IMR-90 (cell line): Measurements from ENCODE around the gene PIK3CB. TPM values are rescaled to one million over a fixed set of nuclear protein-coding genes. Genes with fewer than 3 reads are reported as not detected.

Experiments
- ATAC-seq: fragments of 200-7000 bp; cut with Tn5 transposase; 2 replicates; pipeline ENCODE4 v1.9.1; 2020; ENCODE audit warnings: low read depth, mild to moderate bottlenecking, moderate library complexity
- BruUV-seq: library from RNA; stranded (reverse); fragments of 400-500 nt; replicated peaks from 2 replicates; lab custom pipeline; 2021; lab: Mats Ljungman, UMichigan
- CTCF ChIA-PET: fragments of 300-600 bp; formaldehyde crosslinking; extraction: SDS; loops from one replicate; lab custom pipeline; 2021; ENCODE audit warnings: antibody characterized with exemption; lab: Yijun Ruan, JAX
- POLR2A ChIA-PET: fragments of 300-600 bp; sonication (Branson Sonifier 250); formaldehyde crosslinking; loops from one replicate; lab custom pipeline; 2022; ENCODE audit warnings: antibody characterized with exemption; ENCODE audit not compliant: unreplicated experiment; lab: Charles Lee
- DNase-seq: peaks from one replicate; pipeline ENCODE4 v3.0.0; 2013
- H2AFZ ChIP-seq: replicated peaks from 2 replicates; pipeline ENCODE3; 2013; ENCODE audit warnings: low read length, mild to moderate bottlenecking; ENCODE audit not compliant: poor library complexity
- H2AK5ac ChIP-seq: 2 replicates; pipeline ENCODE4 v1.6.1; 2013; ENCODE audit warnings: low read depth, low read length, inconsistent platforms
- H2AK9ac ChIP-seq: replicated peaks from 2 replicates; pipeline ENCODE3; 2013; ENCODE audit warnings: mild to moderate bottlenecking, low read depth, low read length, moderate library complexity; ENCODE audit not compliant: poor library complexity
- H2BK120ac ChIP-seq: 2 replicates; pipeline ENCODE4 v1.6.1; 2013; ENCODE audit warnings: low read depth, low read length, inconsistent platforms
- H2BK15ac ChIP-seq: 3 replicates; pipeline ENCODE4 v1.6.1; 2013; ENCODE audit warnings: low read depth, low read length, inconsistent platforms
- H2BK20ac ChIP-seq: 2 replicates; pipeline ENCODE4 v1.6.1; 2013; ENCODE audit warnings: low read depth, mild to moderate bottlenecking, inconsistent platforms, low read length, moderate library complexity
- H2BK5ac ChIP-seq: 2 replicates; pipeline ENCODE4 v1.6.1; 2013; ENCODE audit warnings: mild to moderate bottlenecking, low read depth, low read length, inconsistent platforms; ENCODE audit not compliant: poor library complexity, severe bottlenecking
- H3K14ac ChIP-seq: replicated peaks from 2 replicates; pipeline ENCODE4 v1.6.1; 2013; ENCODE audit warnings: low read depth, low read length, inconsistent platforms
- H3K18ac ChIP-seq: 2 replicates; pipeline ENCODE4 v1.6.1; 2013; ENCODE audit warnings: low read depth, low read length, control low read depth
- H3K23ac ChIP-seq: 2 replicates; pipeline ENCODE4 v1.6.1; 2013; ENCODE audit warnings: low read depth, low read length, inconsistent platforms
- H3K27ac ChIP-seq: 2 replicates; pipeline ENCODE4 v1.5.1; 2013; ENCODE audit warnings: mild to moderate bottlenecking, control low read depth, low read length; ENCODE audit not compliant: insufficient read depth
- H3K27me3 ChIP-seq: 2 replicates; pipeline ENCODE4 v1.6.1; 2013; ENCODE audit warnings: low read length; ENCODE audit not compliant: control insufficient read depth, insufficient read depth
- H3K36me3 ChIP-seq: 2 replicates; pipeline ENCODE4 v1.6.1; 2013; ENCODE audit warnings: low read length, mixed read lengths; ENCODE audit not compliant: control insufficient read depth, insufficient read depth
- H3K4ac ChIP-seq: 2 replicates; pipeline ENCODE4 v1.6.1; 2013; ENCODE audit warnings: low read depth, low read length, inconsistent platforms
- H3K4me1 ChIP-seq: 2 replicates; pipeline ENCODE4 v1.6.1; 2013; ENCODE audit warnings: low read length, mixed read lengths; ENCODE audit not compliant: control insufficient read depth, insufficient read depth
- H3K4me2 ChIP-seq: 2 replicates; pipeline ENCODE4 v1.6.1; 2013; ENCODE audit warnings: low read depth, mild to moderate bottlenecking, control low read depth, low read length, moderate library complexity
- H3K4me3 ChIP-seq: 2 replicates; pipeline ENCODE4 v1.5.1; 2013; ENCODE audit warnings: low read depth, mild to moderate bottlenecking, control low read depth, low read length, moderate library complexity; ENCODE audit not compliant: insufficient read depth
- H3K56ac ChIP-seq: 2 replicates; pipeline ENCODE4 v1.6.1; 2013; ENCODE audit warnings: low read length, inconsistent platforms; ENCODE audit not compliant: insufficient read depth; ENCODE audit errors: extremely low read depth
- H3K79me1 ChIP-seq, 2 experiments: 2 replicates each; pipeline ENCODE4 v1.6.1; 2013; ENCODE audit warnings: low read length in 2 of 2, inconsistent platforms in 1 of 2, low read depth in 1 of 2
- H3K9ac ChIP-seq: 2 replicates; pipeline ENCODE4 v1.6.1; 2013; ENCODE audit warnings: low read depth, low read length, control low read depth
- H3K9me1 ChIP-seq: 2 replicates; pipeline ENCODE4 v1.6.1; 2013; ENCODE audit warnings: low read length, inconsistent platforms; ENCODE audit not compliant: insufficient read depth
- H3K9me3 ChIP-seq: 2 replicates; pipeline ENCODE4 v1.6.1; 2013; ENCODE audit warnings: low read length; ENCODE audit not compliant: control insufficient read depth, insufficient read depth
- H4K20me1 ChIP-seq: 2 replicates; pipeline ENCODE4 v1.6.1; 2013; ENCODE audit warnings: low read length, inconsistent platforms; ENCODE audit not compliant: insufficient read depth
- H4K5ac ChIP-seq: 2 replicates; pipeline ENCODE4 v1.6.1; 2013; ENCODE audit warnings: mild to moderate bottlenecking, low read depth, low read length, control low read depth
- H4K8ac ChIP-seq, 2 experiments: 2 replicates each; pipeline ENCODE4 v1.6.1; 2013; ENCODE audit warnings: low read depth in 2 of 2, low read length in 2 of 2, control low read depth in 1 of 2, inconsistent platforms in 1 of 2
- H4K91ac ChIP-seq: 2 replicates; pipeline ENCODE4 v1.6.1; 2013; ENCODE audit warnings: low read depth, low read length, inconsistent platforms; ENCODE audit not compliant: insufficient read depth
- BHLHE40 ChIP-seq: fragments of 150-350 bp; IDR thresholded peaks from 2 replicates; pipeline ENCODE4 v1.6.1; 2016; ENCODE audit warnings: mild to moderate bottlenecking, low read depth, low read length
- CEBPB ChIP-seq: IDR thresholded peaks from 2 replicates; pipeline ENCODE4 v1.6.1; 2012; ENCODE audit warnings: low read depth, low read length, improper control_type of control experiment
- CHD1 ChIP-seq: IDR thresholded peaks from 2 replicates; pipeline ENCODE4 v1.6.1; 2012; ENCODE audit warnings: low read depth, low read length, improper control_type of control experiment
- FOS ChIP-seq: fragments of 150-350 bp; IDR thresholded peaks from 2 replicates; pipeline ENCODE4 v1.6.1; 2016; ENCODE audit warnings: low read depth, low read length
- MAFK ChIP-seq: IDR thresholded peaks from 2 replicates; pipeline ENCODE4 v1.6.1; 2012; ENCODE audit warnings: low read depth, low read length, improper control_type of control experiment
- MAZ ChIP-seq: IDR thresholded peaks from 2 replicates; pipeline ENCODE4 v1.6.1; 2012; ENCODE audit warnings: low read depth, mild to moderate bottlenecking, low read length, improper control_type of control experiment, moderate library complexity, borderline replicate concordance
- MXI1 ChIP-seq: IDR thresholded peaks from 2 replicates; pipeline ENCODE4 v1.6.1; 2012; ENCODE audit warnings: low read depth, mild to moderate bottlenecking, low read length, moderate library complexity, borderline replicate concordance
- POLR2A ChIP-seq: IDR thresholded peaks from 2 replicates; pipeline ENCODE4 v1.6.1; 2012; ENCODE audit warnings: mild to moderate bottlenecking, low read depth, low read length
- RAD21 ChIP-seq: IDR thresholded peaks from 2 replicates; pipeline ENCODE4 v1.6.1; 2012; ENCODE audit warnings: low read length, improper control_type of control experiment
- RCOR1 ChIP-seq: IDR thresholded peaks from 2 replicates; pipeline ENCODE4 v1.6.1; 2012; ENCODE audit warnings: mild to moderate bottlenecking, low read length, improper control_type of control experiment; ENCODE audit not compliant: insufficient replicate concordance
- USF2 ChIP-seq: fragments of 150-350 bp; IDR thresholded peaks from 2 replicates; pipeline ENCODE4 v1.6.1; 2017; ENCODE audit warnings: mild to moderate bottlenecking, antibody characterized with exemption, low read length, low read depth
- WGBS, 2 experiments: methylation state at CpG; one replicate each; pipeline versions ENCODE4 v1.1.5 to v1.1.7; 2013; ENCODE audit warnings: missing lambda C conversion rate in 2 of 2; ENCODE audit not compliant: insufficient read length in 1 of 2; ENCODE audit errors: extremely low coverage in 2 of 2; 5-methylcytosine and 5-hydroxymethylcytosine counted together
- dilution Hi-C: fragments of 300-500 bp; cut with HindIII; formaldehyde crosslinking; loops from one replicate; pipeline ENCODE4 v1.14.3; 2018; ENCODE audit warnings: low sequenced_read_pairs; ENCODE audit not compliant: unreplicated experiment
- in situ Hi-C: fragments of 300-500 bp; cut with MboI; formaldehyde crosslinking; loops from 3 replicates; pipeline ENCODE4 v1.14.3; 2019; ENCODE audit warnings: low sequenced_read_pairs, inconsistent platforms, mixed read lengths
- intact Hi-C: fragments of 100-400 bp; cut with micrococcal nuclease; formaldehyde crosslinking; loops from 2 replicates; pipeline ENCODE4 v1.10.0; 2022
- polyA plus RNA-seq, 3 experiments: library from polyadenylated mRNA; depleted of rRNA; stranded (reverse); fragments of >200 nt; gene quantifications; 2 replicates each; pipeline ENCODE4 v1.2.3, GENCODE V29; 2012; ENCODE audit warnings: low replicate concordance in 1 of 3
- total RNA-seq: library from RNA; depleted of rRNA; stranded (reverse); fragments of >200 nt; gene quantifications from 2 replicates; pipeline ENCODE4 v1.2.3, GENCODE V29; 2012

Gene PIK3CB
- total and polyA plus RNA-seq, 2 of the 4 experiments (the other 2 are of a cell fraction), result 6.3 to 6.8 TPM

- Histone ChIP-seq H2AFZ (no peak overlapping the region), H2BK120ac (no peak overlapping the region), H2BK20ac (no peak overlapping the region), H3K79me1 (peaks cover 0 to 3% of the 10 kb centered on the region in 2 experiments; a peak in 1 of 4 replicates), H3K9me1 (no peaks in the 10 kb centered on the region; the same call in 1 of the 2 replicates), H3K4me2 (no peak overlapping the region), H3K27ac (no peak overlapping the region), H3K4me1 (no peaks in the 10 kb centered on the region), H4K5ac (no peak overlapping the region), H3K36me3 (no peaks in the 10 kb centered on the region), H3K4me3 (no peak overlapping the region), H4K8ac (no peak overlapping the region), H3K14ac (no peak overlapping the region), H4K91ac (no peak overlapping the region), H3K9me3 (no peaks in the 10 kb centered on the region), H2AK9ac (no peak overlapping the region), H3K9ac (no peak overlapping the region), H3K18ac (no peak overlapping the region), H3K27me3 (no peaks in the 10 kb centered on the region), H4K20me1 (no peaks in the 10 kb centered on the region), H2BK5ac (no peak overlapping the region), H2BK15ac (no peak overlapping the region), H3K4ac (no peak overlapping the region), H3K56ac (no peak overlapping the region), H2AK5ac (no peak overlapping the region), H3K23ac (no peak overlapping the region)
- no peak for ATAC-seq
- in situ Hi-C loops (no loop called here), dilution Hi-C loops (no loop called here), intact Hi-C loops (no loop called here)
- WGBS, 2 experiments, result no CpG with 5 or more reads among the region's 5 CpGs
- CTCF ChIA-PET, result no interaction called here
- BruUV-seq, result no TSS peak
- no peak for DNase-seq
- no peak for TF ChIP-seq MAZ
- TF ChIP-seq RAD21, result no peak
- no peak for TF ChIP-seq MAFK
- no peak for TF ChIP-seq BHLHE40
- no peak for TF ChIP-seq USF2
- TF ChIP-seq MXI1, result no peak
- no peak for TF ChIP-seq RCOR1
- TF ChIP-seq CEBPB, result no peak
- no peak for TF ChIP-seq FOS
- no peak for TF ChIP-seq CHD1
- TF ChIP-seq POLR2A, result no peak
- POLR2A ChIA-PET, result no interaction called here
Observed at GRCh38 chr3:138740072-138740471, 94.7 kb downstream of the PIK3CB start.
